ENCODE data around the gene ID1. TPM values are rescaled to one million over a fixed set of nuclear protein-coding genes. Genes with fewer than 3 reads are reported as not detected.

ID1 gene
- total RNA-seq, 1 experiment from 2014 or later = 360 TPM

- H2BK15ac ChIP-seq (ENCODE audit: low read depth, low read length) = no peak overlapping the region
- no peak overlapping the region for H4K5ac ChIP-seq (ENCODE audit: insufficient read length, low read depth, low read length)
- no peak overlapping the region for H3K56ac ChIP-seq (ENCODE audit: insufficient read length, low read depth, low read length)
- H3K27me3 ChIP-seq (ENCODE audit: insufficient read depth, low read length) = no peaks in the 10 kb centered on the region
- H3K23ac ChIP-seq (ENCODE audit: insufficient read length, low read depth, low read length) = no peak overlapping the region
- no peak overlapping the region for H4K91ac ChIP-seq (ENCODE audit: insufficient read length, low read depth, low read length)
- DNase-seq = peak; percentile 73
- H4K20me1 ChIP-seq (ENCODE audit: control insufficient read depth, insufficient read depth, insufficient read length) = no peaks in the 10 kb centered on the region
- Mint-ChIP-seq H3K27me3 (ENCODE audit: low read depth) (peaks cover 2% of the 10 kb centered on the region), H3K9me3 (peaks cover 3% of the 10 kb centered on the region in 2 experiments; a peak in 2 of 5 replicates), H3K4me1 (peaks cover 41 to 54% of the 10 kb centered on the region in 2 experiments), H3K27ac (peak overlapping the region; percentile 97 to 100 (median 98)), H3K36me3 (ENCODE audit: insufficient read depth in 1 of 3, low read depth in 3 of 3) (peaks cover 6 to 22% (median 18%) of the 10 kb centered on the region in 3 experiments), H3K4me3 (peak overlapping the region; percentile 93 to 97)
- TF ChIP-seq, protein P1, sequence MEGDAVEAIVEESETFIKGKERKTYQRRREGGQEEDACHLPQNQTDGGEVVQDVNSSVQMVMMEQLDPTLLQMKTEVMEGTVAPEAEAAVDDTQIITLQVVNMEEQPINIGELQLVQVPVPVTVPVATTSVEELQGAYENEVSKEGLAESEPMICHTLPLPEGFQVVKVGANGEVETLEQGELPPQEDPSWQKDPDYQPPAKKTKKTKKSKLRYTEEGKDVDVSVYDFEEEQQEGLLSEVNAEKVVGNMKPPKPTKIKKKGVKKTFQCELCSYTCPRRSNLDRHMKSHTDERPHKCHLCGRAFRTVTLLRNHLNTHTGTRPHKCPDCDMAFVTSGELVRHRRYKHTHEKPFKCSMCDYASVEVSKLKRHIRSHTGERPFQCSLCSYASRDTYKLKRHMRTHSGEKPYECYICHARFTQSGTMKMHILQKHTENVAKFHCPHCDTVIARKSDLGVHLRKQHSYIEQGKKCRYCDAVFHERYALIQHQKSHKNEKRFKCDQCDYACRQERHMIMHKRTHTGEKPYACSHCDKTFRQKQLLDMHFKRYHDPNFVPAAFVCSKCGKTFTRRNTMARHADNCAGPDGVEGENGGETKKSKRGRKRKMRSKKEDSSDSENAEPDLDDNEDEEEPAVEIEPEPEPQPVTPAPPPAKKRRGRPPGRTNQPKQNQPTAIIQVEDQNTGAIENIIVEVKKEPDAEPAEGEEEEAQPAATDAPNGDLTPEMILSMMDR (conservative IDR thresholded peaks at IDR 0.05) = no peak
- H2BK20ac ChIP-seq (ENCODE audit: low read depth, low read length, poor library complexity, severe bottlenecking) = no peak overlapping the region
- no peaks in the 10 kb centered on the region for H3K9me3 ChIP-seq (ENCODE audit: control insufficient read depth, low read depth, low read length)
- H2AK5ac ChIP-seq (ENCODE audit: insufficient read length, low read length) = no peak overlapping the region
- H3K79me1 ChIP-seq (ENCODE audit: insufficient read depth, low read depth, low read length, poor library complexity, severe bottlenecking) = no peaks in the 10 kb centered on the region
- no CpG with 5 or more reads among the region's 8 CpGs for WGBS (ENCODE audit: extremely low coverage, insufficient read length, low lambda C conversion rate)
- H2BK120ac ChIP-seq (ENCODE audit: low read depth, low read length, poor library complexity, severe bottlenecking) = no peak overlapping the region
- no peak overlapping the region for H3K9ac ChIP-seq (ENCODE audit: extremely low read depth, insufficient read length, low read length)
- peak overlapping the region; percentile 57 for H3K4me2 ChIP-seq (ENCODE audit: insufficient read depth, insufficient read length, low read length)
- no peak overlapping the region for H2AFZ ChIP-seq (ENCODE audit: low read length)
- H3K79me2 ChIP-seq (ENCODE audit: insufficient read depth, low read length) = peaks cover 4% of the 10 kb centered on the region; the same call in 1 of the 2 replicates
- peak overlapping the region; percentile 25; the same call in 1 of the 2 replicates for H3K14ac ChIP-seq (ENCODE audit: insufficient read depth, low read length)
- H3K27ac ChIP-seq (ENCODE audit: insufficient read length, low read depth, low read length) = no peak overlapping the region
- no peak overlapping the region for H3T11ph ChIP-seq (ENCODE audit: low read length)
- H3K4ac ChIP-seq (ENCODE audit: low read depth, low read length) = no peak overlapping the region
- no peak overlapping the region for H4K8ac ChIP-seq (replicated peaks; ENCODE audit: insufficient read length, low read depth, low read length)
- no peak overlapping the region for H2BK5ac ChIP-seq (ENCODE audit: insufficient read length, low read length)
- peaks cover 17% of the 10 kb centered on the region for H3K23me2 ChIP-seq (ENCODE audit: insufficient read length, low read depth, low read length, poor library complexity, severe bottlenecking)
- H2BK12ac ChIP-seq (ENCODE audit: insufficient read length, low read depth, low read length) = no peak overlapping the region
- peak overlapping the region; percentile 27 for H3K18ac ChIP-seq (ENCODE audit: insufficient read length, low read depth, low read length)
- H3K4me1 ChIP-seq (ENCODE audit: insufficient read depth, low read length) = peaks cover 5% of the 10 kb centered on the region; the same call in 1 of the 2 replicates
These were observed 1.9 kb downstream of the ID1 start for GRCh38 chr20:31606804-31607639.
